Measurements from ENCODE around the gene FOXP4. TPM values are rescaled to one million over a fixed set of nuclear protein-coding genes. Genes with fewer than 3 reads are reported as not detected.
A peak's percentile ranks its signal among the peaks of the same experiment; 100 is the strongest.

FOXP4 gene
- total RNA-seq, 1 experiment from 2014 or later = 32.3 TPM

- Histone ChIP-seq H3K9me2 (ENCODE audit: insufficient read depth) (no peaks in the 10 kb centered on the region), H3K27ac (ENCODE audit: low read depth, low read length) (peak overlapping the region; percentile 63), H3K9me3 (ENCODE audit: control insufficient read depth in 1 of 2, insufficient read depth in 1 of 2, low read depth in 1 of 2, low read length in 2 of 2) (no peaks in the 10 kb centered on the region), H3K36me3 (ENCODE audit: control insufficient read depth in 1 of 2, insufficient read depth in 2 of 2, low read length in 2 of 2) (no peaks in the 10 kb centered on the region), H4K20me1 (ENCODE audit: insufficient read depth) (no peaks in the 10 kb centered on the region), H3K27me3 (ENCODE audit: insufficient read depth, low read length) (no peaks in the 10 kb centered on the region), H3K79me2 (ENCODE audit: insufficient read depth, low read length) (no peaks in the 10 kb centered on the region; the same call in 1 of the 2 replicates), H3K9ac (ENCODE audit: low read length) (no peak overlapping the region; the same call in 1 of the 2 replicates), H3K4me1 (ENCODE audit: control insufficient read depth in 1 of 2, insufficient read depth in 2 of 2, low read length in 2 of 2) (peaks cover 46 to 53% of the 10 kb centered on the region in 2 experiments), H2AFZ (ENCODE audit: low read depth, low read length, poor library complexity, severe bottlenecking) (no peak overlapping the region), H3K4me2 (ENCODE audit: low read length) (peak overlapping the region; percentile 58), H3K4me3 (replicated peaks in 1 of 2; ENCODE audit: low read depth in 1 of 2, low read length in 2 of 2) (peak overlapping the region in 1 of 2 experiments; percentile 13; a peak in 1 of 4 replicates)
- no TSS peak for BruUV-seq (replicated peaks)
- intact Hi-C loops (cut with micrococcal nuclease) = no loop called here
- ChIA-PET POLR2A (interaction anchor here (0.7 kb wide), 1 partner anchor 38 kb away, joined by 3 read pairs; no protein-coding TSS in a partner anchor), CTCF (interaction anchor here (1.1 to 1.5 kb wide), 2 partner anchors 24 to 210 kb away, joined by 3 to 5 read pairs; no protein-coding TSS in a partner anchor), RAD21 (ENCODE audit: low non-redundant PET in 1 of 2, low total read pairs in 2 of 2, uncharacterized antibody in 2 of 2, unreplicated experiment in 2 of 2) (no interaction called here)
- ATAC-seq = peak; percentile 30
- TF ChIP-seq EGR1 (IDR thresholded peaks at IDR 0.05; ENCODE audit: low read depth) (no peak), FOSL1 (IDR thresholded peaks at IDR 0.05; ENCODE audit: low read depth) (no peak)
- DNase-seq (ENCODE audit: low read depth, low spot score) = no peak
These were observed 32.3 kb downstream of the FOXP4 start for GRCh38 chr6:41578217-41579087.

GRCh38 chr6:41579088-41579610, 33.0 kb downstream of the FOXP4 start:
- Histone ChIP-seq H2AFZ (ENCODE audit: low read depth, low read length, poor library complexity, severe bottlenecking) (no peak overlapping the region), H3K27me3 (ENCODE audit: insufficient read depth, low read length) (no peaks in the 10 kb centered on the region), H3K27ac (ENCODE audit: low read depth, low read length) (peak overlapping the region; percentile 52), H3K9me3 (ENCODE audit: control insufficient read depth in 1 of 2, insufficient read depth in 1 of 2, low read depth in 1 of 2, low read length in 2 of 2) (no peaks in the 10 kb centered on the region), H3K9ac (ENCODE audit: low read length) (no peak overlapping the region), H3K36me3 (ENCODE audit: control insufficient read depth in 1 of 2, insufficient read depth in 2 of 2, low read length in 2 of 2) (peaks cover 0 to under 1% of the 10 kb centered on the region in 2 experiments; a peak in 1 of 4 replicates), H3K4me3 (replicated peaks in 1 of 2; ENCODE audit: low read depth in 1 of 2, low read length in 2 of 2) (no peak overlapping the region), H3K4me1 (ENCODE audit: control insufficient read depth in 1 of 2, insufficient read depth in 2 of 2, low read length in 2 of 2) (peaks cover 46 to 53% of the 10 kb centered on the region in 2 experiments), H4K20me1 (ENCODE audit: insufficient read depth) (no peaks in the 10 kb centered on the region), H3K4me2 (ENCODE audit: low read length) (peak overlapping the region; percentile 27), H3K79me2 (ENCODE audit: insufficient read depth, low read length) (no peaks in the 10 kb centered on the region), H3K9me2 (ENCODE audit: insufficient read depth) (no peaks in the 10 kb centered on the region)
- CTCF ChIA-PET = interaction anchor here (1.1 to 1.5 kb wide), 2 partner anchors 23 to 211 kb away, joined by 3 to 5 read pairs; no protein-coding TSS in a partner anchor
- TF ChIP-seq CEBPB (IDR thresholded peaks at IDR 0.05; ENCODE audit: low read depth) = no peak
- TF ChIP-seq RAD21 (IDR thresholded peaks at IDR 0.05; ENCODE audit: low read depth) = no peak
- no peak for TF ChIP-seq EZH2phosphoT487 (IDR thresholded peaks at IDR 0.05; ENCODE audit: borderline replicate concordance)
- TF ChIP-seq SP1 (IDR thresholded peaks at IDR 0.05; ENCODE audit: low read depth) = no peak
- TF ChIP-seq ELF1 (IDR thresholded peaks at IDR 0.05; ENCODE audit: borderline replicate concordance, low read depth) = no peak
- no peak for TF ChIP-seq ZFX (IDR thresholded peaks at IDR 0.05)
- no peak for TF ChIP-seq TCF7L2 (IDR thresholded peaks at IDR 0.05; ENCODE audit: borderline replicate concordance, extremely low read depth, insufficient read depth, insufficient read length)
- TF ChIP-seq CBX3 (IDR thresholded peaks at IDR 0.05; ENCODE audit: low read depth) = no peak
- TSS peak; percentile 28 for BruUV-seq (replicated peaks)
- intact Hi-C loops (cut with micrococcal nuclease) = no loop called here
- ATAC-seq = no peak
- POLR2A ChIA-PET = interaction anchor here (0.7 kb wide), 1 partner anchor 39 kb away, joined by 3 read pairs; no protein-coding TSS in a partner anchor
- no peak for DNase-seq (ENCODE audit: low read depth, low spot score)
- RAD21 ChIA-PET (ENCODE audit: low non-redundant PET in 1 of 2, low total read pairs in 2 of 2, uncharacterized antibody in 2 of 2, unreplicated experiment in 2 of 2) = interaction anchor here in 1 of 2 experiments (0.7 kb wide), 1 partner anchor 103 kb away, joined by 4 read pairs; no protein-coding TSS in a partner anchor

All from HCT116 (cell line).